Posterior vena cava (tissue), 2 donors: ENCODE measurements around the gene PEX10. TPM values are rescaled to one million over a fixed set of nuclear protein-coding genes. Genes with fewer than 3 reads are reported as not detected.
A peak's percentile ranks its signal among the peaks of the same experiment; 100 is the strongest.
"Not testable (repeated sequence)": the region's sequence is repeated elsewhere in the genome, so short reads cannot be mapped to it uniquely, and the experiment has no call there.

Experiments
- DNase-seq: peaks from one replicate; pipeline ENCODE4 v3.0.0-alpha.2; 2020; ENCODE audit warnings: low spot score
- intact Hi-C, 2 donors: fragments of 100-400 bp; cut with DNase I; formaldehyde crosslinking; loops; one replicate each; pipeline versions ENCODE4 v1.14.1 to v1.14.2; 2022 to 2023
- long read RNA-seq, 2 donors: library from polyadenylated mRNA; unstranded; transcript quantifications; one replicate each; pipeline ENCODE4 v2.0.0, GENCODE V29; 2020 to 2021
- total RNA-seq, 2 donors: library from RNA; stranded (reverse); fragmentation: NEBNext Ultra II Directional; extraction: Animal tissue kit (Norgen Biotek cat#: 25700); gene quantifications; one replicate each; pipeline ENCODE4 v1.2.1, GENCODE V29; 2021
- donor health status: DM: yes; HTN: yes; CAD: no.
- donor health status: DM: yes; HTN: yes; CAD: no.

Gene PEX10
- total RNA-seq: 10 to 100 TPM; 10.9 to 13.1 TPM
- long read RNA-seq, donor 1, transcript PEX10-202 (6 exons, 1,997 nt): major isoform, 9 of 13 reads
- long read RNA-seq, donor 1, partial matches to known transcripts: 3 of 13 reads
- long read RNA-seq, donor 1, other reads (novel, unspliced or antisense): 1 of 13 reads
- long read RNA-seq, donor 2, transcript PEX10-202 (6 exons, 1,997 nt): major isoform, 120 of 138 reads
- long read RNA-seq, donor 2, partial matches to known transcripts: 6 of 138 reads
- long read RNA-seq, donor 2, other reads (novel, unspliced or antisense): 12 of 138 reads

DNA sequence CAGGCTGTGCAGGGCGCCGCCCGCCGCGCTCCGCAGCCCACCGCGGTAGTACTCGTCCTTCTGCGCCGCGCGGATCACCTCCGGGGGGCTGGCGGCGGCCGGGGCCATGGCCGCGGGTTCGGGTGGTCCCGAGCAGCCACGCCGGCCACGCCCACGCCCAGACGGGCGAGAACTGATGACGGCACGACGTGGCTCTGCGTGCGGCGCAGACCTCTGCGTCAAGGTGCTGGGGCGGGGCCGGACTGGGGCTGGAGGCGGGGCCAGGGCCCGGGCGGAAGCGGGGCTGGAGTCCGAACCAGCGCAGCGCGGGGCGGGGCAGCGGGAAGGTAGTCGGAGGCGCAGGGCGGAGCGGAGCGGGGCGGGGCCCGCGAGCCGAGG lies at the start of gene PEX10:
PEX10 (minus strand) TSS at position 170 of the 378 bp plus-strand sequence; CDS start at position 108, 62 bp downstream.
- intact Hi-C loops: loop anchor here in 1 of 2 donors (2.0 to 10.0 kb wide), 2 partner anchors 136 to 1012 kb away; no protein-coding TSS in a partner anchor
- peak; percentile 99 for DNase-seq

DNA sequence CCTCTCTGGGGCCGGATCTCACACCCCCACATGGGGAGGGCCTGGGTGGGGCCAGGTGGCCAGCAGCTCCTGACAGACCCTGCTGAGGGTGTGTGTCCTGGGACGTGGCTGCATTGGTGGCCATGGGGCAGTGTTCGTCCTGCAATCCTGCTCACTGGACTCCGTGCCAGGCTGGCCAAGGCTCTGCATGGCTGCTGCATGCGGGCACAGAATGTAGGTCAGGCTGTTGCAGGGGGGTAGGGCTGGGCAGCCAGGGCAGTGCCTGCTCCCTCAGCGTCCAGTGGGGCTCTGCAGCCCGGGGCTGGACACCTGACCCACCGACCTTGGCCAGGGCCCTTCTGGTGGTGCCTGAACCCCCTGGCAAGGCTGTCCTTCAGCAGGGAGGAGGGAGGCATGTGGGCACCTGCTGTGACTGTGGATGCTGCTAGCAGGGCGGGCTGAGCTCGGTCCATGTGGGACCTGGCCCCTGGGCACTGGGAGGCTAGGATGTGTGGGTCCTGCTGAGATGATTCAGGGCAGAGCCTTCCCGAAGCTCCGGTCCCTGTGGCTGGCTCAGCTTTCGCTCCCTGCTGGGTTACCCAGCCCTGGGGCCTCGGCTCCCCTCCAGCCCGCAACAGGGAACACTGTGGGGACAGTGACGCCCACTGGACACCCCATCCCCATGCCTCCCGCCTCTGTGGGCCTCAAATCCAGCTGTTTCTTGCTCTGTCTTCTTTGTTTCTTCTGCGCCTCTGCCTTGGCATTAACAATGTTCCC lies 48.8 kb upstream of the PEX10 start:
- intact Hi-C loops: loop anchor here in 1 of 2 donors (1.0 to 10.0 kb wide), 2 partner anchors 84 to 194 kb away; no protein-coding TSS in a partner anchor

DNA sequence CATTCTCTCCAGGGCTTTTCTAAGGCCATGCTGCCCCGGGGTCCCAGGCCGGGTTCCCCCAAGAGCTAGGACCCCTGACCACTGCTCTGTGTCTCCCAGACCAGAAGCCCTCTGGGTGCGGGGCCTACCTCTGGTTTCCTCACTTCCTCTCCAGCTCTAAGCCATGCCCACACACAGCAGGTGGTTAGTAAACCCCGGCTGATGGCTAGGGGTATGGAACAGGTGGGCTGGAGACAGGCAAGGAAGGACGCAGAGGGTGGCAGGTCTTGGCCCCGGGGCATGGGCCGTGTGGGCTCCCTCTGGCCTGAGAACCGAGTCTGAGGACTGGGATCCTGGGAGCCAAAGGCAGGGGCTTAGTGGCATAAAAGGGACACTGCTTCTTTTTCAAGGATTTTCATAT lies 47.8 kb upstream of the PEX10 start:
- intact Hi-C loops: loop anchor here in 1 of 2 donors (10.0 kb wide), 1 partner anchor 195 kb away; no protein-coding TSS in a partner anchor
- DNase-seq: no peak

More for the DNA sequence above, 48.8 kb upstream of the PEX10 start:
- DNase-seq: no peak

DNA sequence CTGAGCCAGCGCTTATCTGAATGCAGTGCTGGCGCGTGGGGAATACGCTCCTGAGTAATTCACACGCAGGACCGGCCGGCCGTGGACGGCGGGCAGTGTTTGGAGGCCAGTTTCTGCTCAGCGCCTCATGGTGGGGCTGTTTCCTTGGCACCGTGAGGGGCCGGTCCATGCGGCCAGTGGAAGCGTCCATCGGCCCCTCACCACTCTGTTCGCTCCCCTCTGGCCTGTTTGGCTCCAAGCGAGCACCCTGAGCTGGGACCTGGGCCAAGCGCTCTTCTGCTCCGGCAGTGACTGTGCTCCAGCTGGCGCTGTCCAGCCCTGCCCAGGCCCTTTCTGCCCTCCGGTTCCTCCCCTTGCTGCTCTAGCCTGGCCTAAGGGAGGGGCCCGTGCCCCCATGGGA lies 47.4 kb upstream of the PEX10 start:
- intact Hi-C loops: loop anchor here in 1 of 2 donors (10.0 kb wide), 1 partner anchor 195 kb away; no protein-coding TSS in a partner anchor
- DNase-seq: no peak

DNA sequence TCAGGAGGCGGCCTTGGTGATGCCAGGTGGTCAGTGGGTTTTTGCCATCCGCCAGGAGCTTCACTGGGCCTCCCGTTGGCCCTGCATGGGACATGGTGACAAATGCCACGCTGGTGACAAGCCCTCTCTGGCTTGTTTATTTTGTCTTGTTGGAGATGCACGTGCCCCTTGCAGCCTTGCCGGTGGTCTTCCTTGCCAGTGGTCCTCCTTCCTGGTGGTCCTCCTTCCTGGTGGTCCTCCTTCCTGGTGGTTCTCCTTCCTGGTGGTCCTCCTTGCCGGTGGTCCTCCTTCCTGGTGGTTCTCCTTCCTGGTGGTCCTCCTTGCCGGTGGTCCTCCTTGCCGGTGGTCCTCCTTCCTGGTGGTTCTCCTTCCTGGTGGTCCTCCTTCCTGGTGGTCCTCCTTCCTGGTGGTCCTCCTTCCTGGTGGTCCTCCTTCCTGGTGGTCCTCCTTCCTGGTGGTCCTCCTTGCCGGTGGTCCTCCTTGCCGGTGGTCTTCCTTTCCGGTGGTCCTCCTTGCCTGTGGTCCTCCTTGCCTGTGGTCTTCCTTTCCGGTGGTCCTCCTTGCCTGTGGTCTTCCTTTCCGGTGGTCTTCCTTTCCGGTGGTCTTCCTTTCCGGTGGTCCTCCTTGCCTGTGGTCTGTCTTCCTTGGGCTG lies 46.9 kb upstream of the PEX10 start:
- intact Hi-C loops, DNase-seq: not testable (repeated sequence)

DNA sequence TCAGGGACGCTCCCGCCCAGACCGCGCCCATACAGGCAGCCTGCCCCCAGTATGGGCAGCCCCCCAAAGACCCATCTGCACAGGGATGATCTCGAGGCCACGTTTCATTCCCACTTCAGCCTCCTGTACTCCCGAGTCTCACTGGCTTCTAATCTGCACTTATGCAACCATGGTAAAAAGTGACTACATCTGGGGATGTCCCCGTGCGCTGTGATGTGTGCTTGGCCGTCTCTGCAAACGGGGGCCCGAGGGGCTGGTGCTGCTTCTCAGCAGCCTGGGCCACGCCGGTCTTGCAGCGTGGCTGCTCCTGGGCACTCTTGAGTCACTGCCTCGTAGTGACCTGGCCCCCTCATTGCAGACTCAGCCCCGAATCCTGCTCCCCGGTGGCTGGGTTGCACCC lies 46.3 kb upstream of the PEX10 start:
- no peak for DNase-seq
- intact Hi-C loops: no loop called here

DNA sequence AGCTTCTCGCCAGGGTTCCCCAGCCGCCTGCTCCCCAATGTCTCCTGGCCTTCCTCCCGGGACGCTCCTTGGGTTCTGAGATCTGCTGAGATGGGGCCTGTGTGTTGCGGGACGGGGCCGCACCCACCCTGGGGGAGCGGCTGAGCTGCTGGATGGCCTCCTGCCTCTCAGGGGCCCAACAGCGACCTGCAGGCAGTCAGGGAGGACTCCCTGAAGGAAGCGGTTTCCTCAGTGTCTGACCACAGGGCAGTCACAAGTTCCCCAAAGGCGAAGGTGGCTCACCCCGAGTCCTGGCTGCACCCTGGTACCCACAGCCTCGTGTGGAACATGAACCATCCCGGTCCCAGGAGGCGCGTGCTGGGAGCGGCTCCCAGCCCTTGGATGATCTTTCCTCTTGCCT lies 45.1 kb upstream of the PEX10 start:
- DNase-seq: no peak
- intact Hi-C loops: no loop called here

DNA sequence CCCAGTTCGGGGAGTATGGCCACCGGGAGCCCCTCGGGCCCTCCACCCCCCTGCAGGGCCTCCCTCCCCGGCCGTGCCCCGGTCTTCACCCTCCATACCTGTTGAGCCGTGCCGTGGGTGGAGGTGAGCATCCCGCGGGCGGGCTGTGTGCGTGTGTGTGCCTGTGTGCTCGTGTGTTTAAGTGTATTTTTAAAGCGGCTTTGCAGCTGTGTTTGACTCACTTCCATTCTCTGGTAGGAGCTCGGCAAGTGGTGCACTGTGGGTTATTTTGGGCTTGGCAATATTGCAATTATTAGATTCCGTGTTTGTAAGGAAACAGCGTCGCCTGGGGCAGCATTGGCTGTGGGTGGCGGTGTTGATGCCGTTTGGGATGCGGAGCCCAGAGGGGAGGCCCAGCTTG lies 43.4 kb upstream of the PEX10 start:
- intact Hi-C loops: no loop called here
- no peak for DNase-seq

DNA sequence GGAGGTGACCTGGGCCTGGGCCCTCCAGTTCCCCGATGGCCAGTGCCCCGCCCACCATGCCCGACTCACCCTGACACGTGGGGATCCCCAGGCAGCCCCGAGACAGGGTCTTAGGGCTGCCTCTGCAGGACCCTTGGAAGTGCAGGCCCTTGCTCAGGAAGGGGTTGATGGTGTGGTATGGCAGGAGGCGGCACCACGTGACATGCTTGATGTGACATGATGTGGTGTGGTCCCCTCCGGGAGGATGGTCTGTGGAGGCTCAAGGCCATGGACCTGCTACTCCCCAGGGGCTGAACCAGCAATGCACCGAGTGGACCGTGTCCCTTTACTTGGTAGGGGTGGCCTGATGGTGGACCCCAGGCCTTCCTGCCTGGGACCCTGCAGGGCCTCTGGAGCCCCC lies 41.9 kb upstream of the PEX10 start:
- intact Hi-C loops: no loop called here
- DNase-seq: no peak

DNA sequence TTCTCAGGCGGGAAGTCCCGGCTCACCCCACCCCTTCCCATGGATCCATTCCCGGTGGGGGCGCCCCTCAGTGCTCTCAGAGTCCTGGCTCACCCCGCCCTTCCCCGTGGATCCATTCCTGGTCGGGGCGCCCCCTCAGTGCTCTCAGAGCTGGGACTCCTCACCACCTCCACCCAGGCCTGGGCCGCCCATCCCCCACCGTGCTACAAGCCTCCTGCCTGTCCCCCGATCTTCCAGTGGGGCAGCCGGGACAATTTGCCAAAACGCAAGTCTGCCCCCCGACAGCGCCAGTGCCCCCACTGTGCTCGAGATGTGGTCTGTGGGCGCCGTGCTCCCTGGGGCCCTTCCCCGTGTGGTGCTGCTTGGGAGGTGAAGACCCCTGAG lies 40.6 kb upstream of the PEX10 start:
- intact Hi-C loops: no loop called here

DNA sequence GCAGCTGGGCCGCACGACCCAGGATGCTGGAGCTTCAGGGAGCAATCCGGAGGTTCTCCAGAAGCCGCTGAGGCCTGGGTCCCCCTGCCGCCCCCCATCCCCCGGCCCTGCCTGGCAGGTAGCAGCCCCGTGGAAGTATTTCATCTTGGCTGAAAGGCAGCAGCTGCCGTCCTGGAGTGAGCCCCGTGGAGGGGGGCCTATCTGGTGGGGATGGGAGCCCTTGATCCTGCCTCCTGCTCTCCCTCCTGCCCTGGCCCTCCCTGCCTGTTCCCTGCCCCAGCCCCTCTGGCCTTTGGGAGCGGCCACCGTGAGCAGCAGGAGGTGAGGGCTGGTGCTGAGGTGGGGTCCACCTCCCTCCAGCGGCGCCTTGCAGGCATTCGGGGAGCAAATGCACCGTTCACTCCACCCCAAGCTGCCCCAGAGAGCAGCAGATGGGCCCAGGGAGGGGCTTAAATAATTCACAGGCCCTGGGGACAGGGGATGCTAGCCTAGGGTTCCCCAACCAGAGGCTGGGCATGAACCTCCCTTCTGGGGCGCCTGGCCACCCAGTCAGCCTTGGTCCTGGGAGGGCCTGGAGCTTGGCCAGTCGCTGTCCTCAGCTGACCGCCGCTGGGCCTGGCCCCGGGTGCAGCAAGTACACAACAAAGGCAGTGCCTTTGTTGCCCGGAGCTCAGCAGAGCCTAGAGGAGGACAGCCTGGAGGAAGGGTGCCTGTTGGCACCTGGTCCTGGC lies 40.0 kb upstream of the PEX10 start:
- intact Hi-C loops: no loop called here

More for the DNA sequence above, 40.6 kb upstream of the PEX10 start:
- no peak for DNase-seq

DNA sequence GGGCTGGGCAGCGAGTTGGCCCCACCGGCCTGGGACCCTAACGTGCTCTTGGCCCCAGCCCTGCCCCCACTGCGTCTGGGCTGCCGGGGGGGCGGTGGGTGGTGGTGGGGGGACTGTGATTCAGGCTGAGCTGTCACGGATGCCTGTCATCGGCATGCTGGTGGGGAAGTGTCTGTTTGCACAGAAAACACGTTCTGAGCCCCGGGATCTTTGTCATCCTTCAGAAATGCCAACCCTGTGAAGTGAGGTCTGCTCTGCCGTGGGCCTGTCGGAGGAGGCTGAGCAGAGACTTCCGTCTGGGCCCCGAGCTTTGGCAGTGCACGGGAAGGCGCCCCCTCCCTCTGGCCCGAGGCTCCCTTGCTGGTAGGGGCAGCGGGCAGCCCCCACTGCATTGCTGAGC lies 39.4 kb upstream of the PEX10 start:
- no peak for DNase-seq
- intact Hi-C loops: no loop called here

More for the DNA sequence above, 40.0 kb upstream of the PEX10 start:
- no peak for DNase-seq

DNA sequence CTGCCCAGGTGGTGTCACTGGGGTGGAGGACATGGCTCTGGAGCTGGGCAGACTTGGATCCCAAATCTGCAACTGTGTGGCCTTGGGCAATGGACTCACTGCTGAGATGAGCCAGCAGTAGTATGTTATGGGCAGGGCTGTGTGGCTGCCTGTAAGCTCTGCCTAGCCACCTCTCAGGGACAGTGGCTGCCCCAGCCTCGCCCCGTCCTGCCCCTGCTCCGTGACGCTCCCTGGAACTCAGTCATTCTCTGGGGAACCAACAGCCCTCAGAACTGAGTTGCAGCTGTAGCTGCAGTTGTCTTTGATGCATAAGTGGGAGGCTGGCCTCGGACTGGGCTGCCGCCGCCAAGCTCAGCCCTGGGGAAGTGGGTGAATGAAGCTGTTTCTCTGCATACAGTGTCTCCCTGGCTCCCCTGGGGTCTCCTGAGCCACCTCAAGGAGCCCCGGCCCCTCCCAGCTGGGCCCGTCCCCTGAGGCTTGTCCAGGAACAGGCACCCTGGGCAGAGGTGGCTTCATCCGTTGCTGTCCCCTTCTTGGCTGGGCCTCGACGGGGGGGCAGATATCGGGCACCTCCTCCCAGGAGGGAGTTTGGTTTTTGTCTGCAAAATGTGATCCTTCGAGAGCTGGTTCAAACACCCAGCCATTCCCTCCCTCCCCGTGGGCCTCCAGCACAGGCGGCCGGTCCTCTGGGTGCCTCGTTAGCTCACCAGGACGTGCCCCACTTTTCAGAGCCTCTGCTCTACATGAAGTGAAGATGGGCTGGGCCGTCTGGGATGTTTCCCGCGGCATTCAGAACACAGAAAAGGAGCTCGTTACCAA lies 37.5 kb upstream of the PEX10 start:
- intact Hi-C loops: no loop called here
- no peak for DNase-seq

DNA sequence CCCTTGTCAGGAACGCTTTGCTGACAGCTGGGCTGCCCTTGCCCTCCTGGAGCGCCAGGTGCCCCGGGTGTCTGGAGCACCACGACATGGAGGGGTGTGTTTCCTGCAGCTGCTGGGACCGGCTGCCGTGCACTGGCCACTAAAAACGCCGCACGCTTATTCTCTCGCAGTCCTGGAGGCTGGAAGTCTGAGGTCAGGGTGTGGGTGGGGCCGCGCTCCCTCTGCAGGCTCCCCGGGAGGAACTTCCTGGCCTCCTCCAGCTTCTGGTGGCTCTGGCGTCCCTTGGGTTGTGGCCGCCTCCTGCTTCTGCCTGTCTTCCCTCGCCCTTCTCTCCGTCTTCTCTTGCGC lies 35.7 kb upstream of the PEX10 start:
- intact Hi-C loops: no loop called here
- no peak for DNase-seq

DNA sequence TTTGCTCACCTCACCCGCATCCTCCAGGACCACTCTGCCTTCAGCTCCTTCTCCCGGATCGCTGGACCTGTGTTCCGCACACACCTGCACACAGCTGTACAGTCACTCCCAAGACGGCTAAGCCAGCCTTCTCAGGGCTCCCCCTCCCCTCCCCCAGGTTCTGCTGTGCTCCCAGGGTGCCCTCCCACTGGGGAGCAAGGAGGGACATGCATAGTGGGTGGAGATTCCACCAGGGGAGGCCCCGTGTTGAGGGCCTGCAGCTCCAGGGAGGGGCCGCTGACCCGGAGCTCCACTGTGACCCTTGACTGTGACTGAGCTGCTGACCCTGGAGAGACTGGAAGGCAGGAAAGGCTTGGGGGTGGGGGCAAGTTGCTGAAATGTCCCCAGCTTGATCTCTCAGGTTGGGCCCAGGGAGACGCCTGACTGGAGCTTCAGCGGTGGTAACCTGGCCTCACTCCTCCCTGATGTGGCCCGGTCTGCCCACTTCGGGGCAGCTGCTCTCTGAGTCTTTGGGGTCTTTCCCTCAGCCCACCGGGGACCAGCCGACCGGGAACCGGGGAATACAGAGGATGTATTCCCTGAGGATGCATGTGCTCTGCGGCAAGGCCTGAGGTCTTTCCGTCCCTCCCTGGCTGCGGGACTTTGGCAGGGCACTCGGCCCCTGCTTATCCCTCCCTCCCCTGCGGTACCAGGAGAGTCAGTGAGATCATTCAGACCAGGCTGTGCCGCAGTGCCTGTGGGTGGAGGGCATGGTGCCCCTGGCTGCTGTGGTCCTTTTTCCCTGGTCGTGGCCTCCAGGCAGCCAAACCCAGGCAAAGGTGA lies 35.1 kb upstream of the PEX10 start:
- no peak for DNase-seq
- intact Hi-C loops: no loop called here

DNA sequence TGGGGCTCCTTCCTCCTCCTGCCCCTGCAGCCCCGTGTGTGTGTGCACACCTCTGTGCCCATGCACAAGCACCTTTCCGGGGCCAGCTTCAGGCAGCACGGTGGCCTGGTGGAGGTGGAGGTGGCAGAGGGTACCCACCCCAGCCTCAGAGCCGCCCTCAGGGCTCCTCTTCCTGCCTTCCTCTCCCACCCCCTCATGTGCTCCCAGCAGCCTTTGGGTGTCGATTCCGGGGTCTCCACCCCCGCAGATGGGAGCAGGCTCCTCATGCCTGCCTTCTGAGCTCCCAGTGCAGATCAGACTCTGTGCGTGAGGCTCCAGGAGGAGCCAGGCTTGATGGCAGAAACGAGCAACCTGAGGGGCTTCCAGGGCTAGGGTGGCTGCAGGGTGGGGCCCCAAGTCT lies 34.5 kb upstream of the PEX10 start:
- intact Hi-C loops: loop anchor here in 1 of 2 donors (1.0 kb wide), 1 partner anchor 22 kb away; no protein-coding TSS in a partner anchor

DNA sequence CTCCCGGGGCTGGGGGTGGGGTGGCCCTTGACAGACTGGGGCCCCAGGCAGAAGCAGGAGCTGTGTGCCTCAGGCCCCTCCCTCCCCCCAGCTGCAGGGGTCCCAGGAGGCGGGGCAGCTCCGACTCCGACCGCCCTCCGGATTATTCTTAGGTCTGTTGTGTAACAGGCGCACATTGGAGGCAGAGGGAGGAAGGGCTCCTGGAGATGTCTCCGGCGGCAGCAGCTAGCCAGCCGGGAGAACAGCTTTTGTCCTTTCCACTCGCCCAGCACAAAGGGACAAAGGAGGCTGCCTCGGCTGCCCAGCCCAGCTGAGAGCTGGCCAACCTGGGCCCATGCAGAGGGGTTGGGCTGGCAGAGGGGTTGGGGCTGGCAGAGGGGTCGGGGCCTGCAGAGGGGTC lies 34.0 kb upstream of the PEX10 start:
- intact Hi-C loops: loop anchor here in 1 of 2 donors (1.0 kb wide), 1 partner anchor 23 kb away; no protein-coding TSS in a partner anchor
- no peak for DNase-seq

More for the DNA sequence above, 34.5 kb upstream of the PEX10 start:
- no peak for DNase-seq

DNA sequence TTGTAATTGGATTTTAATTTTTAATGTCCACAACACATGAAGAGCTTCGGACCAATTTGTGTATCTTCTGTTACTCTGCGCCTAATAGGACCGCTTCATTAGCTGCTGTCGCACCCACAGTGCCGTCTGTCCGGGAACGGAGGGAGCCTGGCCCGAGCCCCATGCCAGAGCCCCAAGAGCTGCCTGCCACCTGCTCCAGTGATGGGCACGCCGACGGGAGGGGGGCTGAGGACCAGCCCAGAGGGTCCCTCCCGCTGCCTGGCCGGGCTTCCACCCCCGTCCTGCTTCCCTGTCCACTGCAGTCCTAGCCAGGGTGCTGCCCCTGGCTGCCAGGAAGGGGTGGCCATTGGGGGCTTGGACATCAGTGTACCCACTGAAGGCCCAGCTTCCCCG lies 33.5 kb upstream of the PEX10 start:
- intact Hi-C loops: loop anchor here in 1 of 2 donors (1.0 kb wide), 1 partner anchor 23 kb away; no protein-coding TSS in a partner anchor

More for the DNA sequence above, 33.5 kb upstream of the PEX10 start:
- no peak for DNase-seq
